ENCODE measurements around the gene PUM1.

Gene PUM1

DNA sequence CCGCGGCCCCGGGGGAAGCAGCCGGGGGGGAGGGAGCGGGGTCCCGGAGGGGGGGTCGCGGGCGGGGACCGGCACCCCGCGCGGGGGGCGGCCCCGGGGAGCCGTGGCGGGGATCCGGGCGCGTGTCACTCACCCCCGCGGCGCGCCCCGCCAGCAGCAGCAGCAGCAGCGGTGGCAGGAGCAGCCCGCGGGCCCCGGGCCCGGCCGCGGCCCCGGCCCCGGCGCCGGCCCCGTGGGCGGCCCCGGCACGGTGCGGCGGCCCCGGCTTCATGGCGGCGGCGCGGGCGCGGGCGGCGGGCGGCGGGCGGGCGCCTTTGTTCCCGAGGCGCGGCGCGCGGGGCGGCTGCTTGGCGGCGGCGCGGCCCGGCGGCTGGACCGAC, 157.2 kb downstream of the PUM1 start:
- DNase-seq (ENCODE audit: low read depth in 2 of 3, low spot score in 2 of 3) = no peak

DNA sequence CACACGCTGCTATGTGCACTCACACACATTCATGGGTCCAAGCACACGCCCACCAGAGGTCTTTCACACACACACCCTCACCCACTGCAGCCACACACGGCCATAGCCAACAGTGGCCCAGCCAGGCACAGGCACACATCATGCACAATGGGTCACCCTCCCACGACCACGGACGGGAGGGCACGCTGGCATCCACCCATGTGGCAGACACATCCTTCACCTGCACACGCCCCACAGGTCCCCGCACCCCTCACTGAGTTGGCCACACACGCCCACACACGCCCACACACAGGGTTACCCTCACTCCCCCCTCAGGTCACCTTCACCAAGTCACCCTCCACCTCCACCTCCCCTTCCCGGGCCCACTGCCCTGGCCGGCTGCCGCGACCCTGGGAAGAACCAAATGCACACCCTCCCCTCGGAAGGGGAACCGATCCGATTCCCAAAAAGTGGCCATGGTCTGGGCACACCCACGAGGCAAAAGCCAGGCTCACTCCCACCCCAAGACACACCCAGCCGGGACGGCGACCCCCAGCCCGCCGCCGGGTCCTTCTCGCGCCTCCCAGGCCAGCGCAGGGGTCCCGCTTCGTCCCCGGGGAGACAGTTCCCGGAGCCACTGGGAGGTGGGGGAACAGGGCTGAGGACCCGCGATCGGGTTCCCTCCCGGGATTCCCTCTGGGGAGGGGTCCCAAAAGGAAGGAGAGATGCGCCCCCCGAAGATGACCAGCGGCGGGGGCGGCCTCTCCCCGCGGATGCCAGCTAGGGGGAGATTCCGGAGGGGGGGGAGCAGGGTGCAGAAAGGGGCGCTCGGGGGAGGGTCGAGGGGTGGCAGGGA, 157.8 kb downstream of the PUM1 start:
- no peak for DNase-seq (ENCODE audit: low read depth in 2 of 3, low spot score in 2 of 3)

DNA sequence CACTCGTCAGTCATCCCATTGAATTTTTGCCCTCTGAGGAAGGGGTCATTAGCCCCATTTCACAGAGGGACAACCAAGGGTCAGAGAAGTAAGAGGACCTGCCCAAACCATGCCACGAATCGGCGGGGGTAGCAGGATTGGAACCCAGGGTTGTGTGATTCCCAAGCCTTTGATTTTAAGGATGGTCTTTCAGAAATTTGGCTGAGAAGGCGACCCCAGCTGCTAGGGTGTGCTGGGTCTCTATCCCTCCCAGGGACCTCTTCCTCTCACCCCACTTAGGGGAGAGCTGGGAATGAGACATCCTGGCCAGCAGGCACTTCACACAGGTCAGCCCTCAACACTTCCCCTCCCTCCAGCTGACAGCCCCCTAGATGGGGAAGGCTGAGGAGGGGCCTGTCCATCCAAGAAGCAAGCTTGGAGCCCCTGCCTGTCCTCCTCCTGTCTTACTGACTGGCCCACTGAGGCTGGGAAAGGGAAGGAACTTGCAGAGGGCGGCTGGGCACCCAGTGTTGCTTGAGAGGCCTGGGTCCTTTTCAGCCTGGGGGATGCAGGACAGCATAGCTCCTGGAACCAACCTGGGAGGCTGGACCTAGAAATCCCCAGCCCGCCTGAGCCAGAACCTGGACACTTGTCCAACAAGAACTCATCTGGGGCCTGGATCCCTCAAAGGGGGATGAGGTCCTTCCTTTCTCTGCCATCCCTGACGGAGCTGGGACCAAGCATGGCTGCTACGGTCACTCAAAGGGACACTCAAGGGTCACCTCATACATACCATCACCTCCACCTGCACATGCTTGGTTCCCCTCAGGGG, 158.7 kb downstream of the PUM1 start:
- no peak for DNase-seq (ENCODE audit: low read depth in 2 of 3, low spot score in 2 of 3)

DNA sequence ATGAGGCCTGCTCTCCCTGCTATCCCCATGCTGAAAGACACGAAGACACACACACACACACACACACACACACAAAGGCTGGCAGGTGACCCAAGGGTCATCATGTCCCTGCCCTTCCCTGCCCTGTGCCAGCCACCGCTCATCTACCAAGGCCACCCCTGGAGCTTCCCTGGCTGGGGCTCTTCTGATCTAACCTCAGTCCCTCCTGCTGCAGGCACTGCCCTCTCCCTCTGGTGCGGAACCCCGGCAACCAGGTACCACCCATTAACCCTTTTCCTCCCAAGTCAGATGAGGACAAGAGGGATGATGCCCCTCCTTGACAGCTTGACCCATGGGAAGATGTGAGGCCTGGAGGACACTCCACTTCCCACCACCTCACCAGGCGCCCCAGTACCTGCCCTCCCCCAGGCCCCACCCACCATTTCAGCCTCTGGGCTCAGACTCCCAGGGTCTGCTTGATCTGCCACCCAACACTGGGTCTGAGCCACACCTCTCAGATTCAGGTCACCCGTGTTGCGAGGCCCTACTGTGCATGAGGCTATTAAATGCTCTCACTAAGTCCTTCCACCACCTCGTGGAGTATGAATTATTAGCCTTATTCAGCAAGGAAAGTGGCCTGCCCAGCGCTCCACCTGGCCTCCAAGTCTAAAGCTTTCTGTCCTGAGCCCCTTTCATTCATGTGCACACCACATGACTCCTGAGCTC, 159.4 kb downstream of the PUM1 start:
- DNase-seq (ENCODE audit: low read depth in 2 of 3, low spot score in 2 of 3) = no peak

DNA sequence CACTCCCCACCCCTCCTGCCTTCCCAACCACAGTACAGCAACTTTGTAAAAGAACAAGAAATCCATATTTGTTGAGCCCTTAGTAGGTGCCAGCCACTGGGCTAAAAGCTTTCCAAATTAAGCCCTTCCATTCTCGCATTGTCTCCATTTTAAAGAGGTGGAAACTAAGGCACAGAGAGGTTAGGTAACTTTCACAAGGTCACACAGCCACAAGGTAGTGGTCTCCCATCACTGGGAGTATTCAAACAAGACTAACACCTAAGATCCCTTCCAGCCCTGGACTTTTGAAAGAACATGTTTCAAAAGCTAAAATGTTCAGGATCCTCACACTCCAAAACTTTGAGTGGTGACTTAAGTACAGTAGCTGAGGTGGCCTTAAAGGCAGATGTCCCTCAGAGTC, 160.1 kb downstream of the PUM1 start:
- no peak for DNase-seq (ENCODE audit: low read depth in 2 of 3, low spot score in 2 of 3)

DNA sequence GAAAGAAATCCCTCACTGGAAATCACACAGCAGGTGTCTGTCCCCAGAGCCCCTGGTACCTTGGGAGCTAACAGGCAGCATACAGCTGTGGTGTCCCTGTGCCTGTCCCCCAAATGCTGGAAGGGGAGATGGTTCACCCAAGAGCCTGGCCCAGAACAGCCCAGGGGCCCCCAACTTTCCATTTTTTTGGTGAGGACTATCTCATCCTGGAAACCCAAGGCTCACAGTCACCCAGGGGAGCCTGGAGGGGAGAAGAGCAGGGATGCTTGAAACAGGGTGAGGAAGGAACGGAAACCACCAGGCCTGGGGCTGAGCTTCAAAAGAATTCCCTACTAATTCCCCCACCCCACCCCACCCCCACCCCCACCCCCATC, 160.6 kb downstream of the PUM1 start:
- DNase-seq (ENCODE audit: low read depth in 2 of 3, low spot score in 2 of 3) = no peak

DNA sequence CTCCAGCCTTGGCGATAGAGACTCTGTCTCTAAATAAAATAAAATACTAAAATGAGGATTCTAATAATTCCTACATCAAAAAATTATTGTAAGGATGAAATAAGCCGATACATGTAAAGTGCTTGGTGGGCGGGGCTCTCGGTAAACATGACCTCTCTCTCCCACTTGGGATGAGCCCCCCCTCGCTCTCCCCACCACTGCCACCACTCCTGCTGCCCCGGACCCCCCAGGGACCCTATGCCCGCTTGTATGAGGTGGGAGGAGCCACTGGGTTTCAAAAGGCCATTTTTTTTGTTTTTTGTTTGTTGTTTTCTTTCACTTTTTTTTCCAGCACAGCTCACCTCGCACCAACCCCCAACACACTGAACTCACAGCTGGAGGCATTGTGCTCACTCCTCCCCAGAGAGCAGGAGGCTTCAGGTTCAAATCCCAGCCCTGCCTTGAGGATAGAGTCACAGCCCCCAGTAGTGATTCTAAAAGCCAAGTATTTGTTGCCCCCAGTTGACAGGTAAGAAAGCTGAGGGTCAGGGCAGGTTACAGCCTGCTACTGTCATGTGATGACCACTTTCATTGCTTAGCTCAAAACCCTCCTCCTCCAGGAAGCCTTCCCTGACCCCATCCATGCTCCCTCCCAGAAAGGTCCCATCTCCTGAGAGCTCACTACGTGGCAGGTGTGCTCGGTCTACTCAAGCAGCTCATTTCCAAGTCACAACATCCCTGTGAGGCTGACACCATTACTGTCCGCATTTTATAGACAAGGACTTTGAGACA, 161.1 kb downstream of the PUM1 start:
- no peak for DNase-seq (ENCODE audit: low read depth in 2 of 3, low spot score in 2 of 3)

DNA sequence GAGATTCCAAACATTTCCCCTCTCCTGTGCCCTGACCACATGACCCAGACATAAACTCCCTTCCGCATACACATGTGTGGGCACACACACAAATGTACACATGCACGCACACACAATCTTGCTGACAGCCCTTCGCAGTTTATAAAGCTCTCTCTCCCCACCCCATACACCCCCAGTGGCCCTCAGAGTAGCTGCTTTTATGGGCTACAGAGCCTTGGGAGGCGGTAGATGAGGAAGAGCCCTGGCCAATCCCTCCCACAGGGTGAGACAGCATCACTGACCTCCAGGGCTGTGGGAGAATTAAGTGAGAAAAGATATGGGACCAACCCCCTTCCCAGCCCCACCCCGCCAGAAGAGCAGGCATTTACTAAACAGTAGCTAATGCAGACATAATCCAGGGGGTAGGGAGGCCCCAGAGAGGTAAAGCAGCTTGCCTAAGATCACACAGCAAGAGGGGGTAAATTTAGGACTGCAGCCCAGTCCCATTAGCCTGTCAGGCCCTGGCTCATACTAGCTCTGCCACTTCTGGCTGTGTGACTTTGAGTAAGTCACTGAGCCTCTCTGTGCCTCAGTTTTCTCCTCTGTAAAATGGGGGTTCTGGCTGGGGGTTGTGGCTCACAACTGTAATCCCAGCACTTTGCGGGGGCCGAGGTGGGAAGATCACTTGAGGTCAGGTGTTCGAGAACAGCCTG, 162.0 kb downstream of the PUM1 start:
- no peak for DNase-seq (ENCODE audit: low read depth in 2 of 3, low spot score in 2 of 3)

DNA sequence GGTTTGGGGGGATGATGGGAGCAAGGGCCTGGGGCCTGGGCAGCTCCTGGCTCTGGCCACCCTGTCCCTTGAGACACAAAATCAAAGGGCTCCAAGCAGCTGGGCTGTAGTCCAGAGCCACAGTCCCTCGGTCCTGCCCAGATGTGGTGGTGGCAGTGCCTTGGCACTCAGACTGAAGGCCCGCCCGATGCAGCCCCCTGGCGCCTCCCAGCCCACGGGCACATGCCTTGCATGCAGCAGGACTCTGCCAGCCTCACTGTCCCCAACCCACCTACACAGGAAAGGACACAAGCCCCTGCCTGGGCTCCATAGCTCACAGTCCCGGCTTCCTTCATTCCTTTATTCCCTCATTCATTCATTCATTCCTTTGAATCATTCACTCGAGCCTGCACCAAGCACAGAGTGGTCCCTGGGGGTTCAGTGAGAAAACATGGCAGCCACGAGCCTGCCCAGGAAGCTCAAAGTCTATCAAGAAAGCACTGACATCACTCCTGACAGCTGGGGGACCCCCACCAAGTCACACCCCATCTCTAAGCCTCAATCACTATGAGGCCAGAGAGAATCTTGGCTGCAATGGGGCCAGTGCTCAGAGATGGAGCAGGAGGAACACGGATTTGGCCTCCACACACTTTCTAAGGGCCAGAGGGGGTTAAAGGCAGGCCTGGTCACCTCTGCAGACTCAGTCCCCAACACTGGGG, 162.8 kb downstream of the PUM1 start:
- DNase-seq (ENCODE audit: low read depth in 2 of 3, low spot score in 2 of 3) = no peak

DNA sequence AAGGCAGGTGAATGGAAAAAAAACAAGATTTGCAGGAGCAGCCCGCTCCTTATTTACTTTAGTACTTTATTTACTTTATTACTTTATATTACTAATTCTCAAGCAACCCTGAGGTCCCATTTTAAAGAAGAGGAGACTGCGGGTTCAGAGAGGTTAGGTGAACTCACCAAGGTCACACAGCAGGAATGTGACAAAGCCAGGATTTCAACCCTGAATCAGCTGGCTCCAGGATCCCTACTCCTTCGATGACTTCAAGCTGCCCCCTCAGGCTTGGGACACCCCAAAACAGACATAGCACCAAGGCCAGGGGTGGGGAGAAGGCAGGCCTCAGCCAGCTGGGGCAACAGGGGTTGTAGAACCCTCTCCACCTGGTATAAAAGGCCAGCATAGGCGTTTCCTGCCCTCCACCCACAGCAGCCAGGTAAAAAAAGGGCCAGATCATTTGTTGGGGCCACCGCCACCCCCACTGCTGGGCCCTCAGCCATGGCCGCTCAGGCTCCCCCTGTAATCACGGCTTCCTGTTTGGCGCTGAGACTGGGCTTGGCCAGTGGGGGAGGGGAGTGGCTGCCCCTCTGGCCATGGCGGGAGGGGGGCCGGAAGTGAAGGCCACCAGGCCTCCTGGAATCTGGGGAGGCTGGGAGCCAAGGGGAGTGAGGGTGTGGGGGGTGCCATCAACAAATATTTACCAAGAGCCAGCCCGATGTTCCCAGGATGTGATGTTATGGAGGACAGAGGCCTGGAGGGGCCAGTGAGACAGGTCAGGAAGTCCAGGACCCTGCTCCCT, 163.5 kb downstream of the PUM1 start:
- DNase-seq (ENCODE audit: low read depth in 2 of 3, low spot score in 2 of 3) = no peak

DNA sequence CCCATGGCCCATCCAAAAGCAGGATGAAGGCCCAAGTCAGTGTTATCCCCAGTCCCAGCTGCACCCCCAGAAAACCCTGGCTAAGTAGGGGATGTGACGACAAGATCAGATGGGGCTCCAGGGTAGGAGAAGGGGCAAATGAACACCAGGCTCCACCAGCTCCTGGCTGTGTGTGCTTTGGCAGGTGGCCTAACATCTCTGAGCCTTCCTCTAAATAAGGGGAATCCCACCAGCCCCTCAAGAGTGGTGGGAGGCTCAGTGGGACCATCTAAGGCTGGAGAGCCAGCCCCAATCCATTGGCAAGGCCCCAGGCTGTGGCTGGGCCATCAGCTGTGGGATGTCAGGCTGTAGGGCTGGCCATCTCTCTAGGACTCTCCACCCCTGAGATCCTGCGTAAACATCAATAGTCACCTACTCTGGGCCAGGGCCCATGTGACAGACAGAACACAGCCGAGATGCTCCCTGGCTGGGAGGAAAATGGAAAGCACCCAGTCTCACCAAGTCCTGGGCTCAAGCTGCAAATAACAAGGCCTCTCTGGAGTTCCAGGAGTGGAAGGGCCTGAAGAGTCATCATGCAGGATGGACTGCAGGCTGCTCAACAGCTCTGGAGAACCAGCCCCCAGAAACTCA, 164.5 kb downstream of the PUM1 start:
- DNase-seq (ENCODE audit: low read depth in 2 of 3, low spot score in 2 of 3) = no peak

DNA sequence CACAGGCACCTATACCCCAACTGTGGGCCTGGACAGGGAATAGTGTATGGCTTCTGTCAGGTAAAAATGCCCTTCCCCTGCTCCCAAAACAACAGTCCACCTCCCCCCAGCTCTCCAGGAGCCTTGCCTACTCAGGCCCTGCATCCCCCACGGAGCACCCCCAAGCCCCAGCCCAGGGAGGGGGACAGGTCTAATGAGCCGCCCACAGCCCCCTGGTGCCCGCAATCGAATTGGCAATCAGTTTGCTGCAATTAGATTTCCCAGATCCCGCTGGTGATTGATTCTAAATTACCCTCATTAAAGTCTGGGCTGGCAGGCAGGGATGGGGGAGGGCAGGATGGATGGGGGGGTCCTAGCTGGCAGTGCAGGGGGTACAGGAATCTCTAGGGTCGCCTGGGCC, 165.0 kb downstream of the PUM1 start:
- DNase-seq (ENCODE audit: low read depth in 2 of 3, low spot score in 2 of 3) = no peak

DNA sequence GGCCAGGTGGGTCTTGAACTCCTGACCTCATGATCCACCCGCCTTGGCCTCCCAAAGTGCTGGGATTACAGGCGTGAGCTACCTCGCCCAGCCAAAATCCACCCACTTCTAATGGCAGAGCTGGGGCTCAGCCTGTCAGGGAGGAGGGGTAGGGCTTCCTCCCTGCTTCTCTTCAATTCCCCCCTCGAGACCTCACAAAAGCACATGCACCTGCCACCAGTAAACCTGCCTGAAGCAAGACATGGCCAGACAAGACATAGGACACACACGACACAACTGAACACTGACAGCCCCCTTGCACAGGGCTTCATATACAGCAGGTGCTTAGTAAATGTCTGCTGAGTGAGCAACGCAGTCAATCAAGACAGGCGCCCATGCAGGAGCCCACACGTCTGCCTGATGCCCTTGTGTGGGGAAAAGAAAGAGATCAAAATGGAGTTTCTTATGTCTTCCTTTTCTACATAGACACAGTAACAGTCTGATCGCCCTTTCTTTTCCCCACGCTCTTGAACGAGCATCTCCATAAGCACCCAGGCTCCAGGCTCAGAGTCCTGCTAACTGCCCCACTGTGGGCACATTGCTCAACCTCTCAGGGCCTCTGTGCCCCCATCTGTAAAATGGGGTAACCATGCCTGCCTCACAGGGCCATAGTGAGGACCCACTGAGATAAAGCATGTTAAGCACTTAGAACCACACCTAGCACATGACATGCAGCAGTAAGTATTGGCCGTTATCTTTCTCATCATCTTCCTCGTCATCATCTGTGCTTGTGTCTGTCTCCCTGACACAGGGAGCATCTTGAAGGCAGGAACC, 165.7 kb downstream of the PUM1 start:
- no peak for DNase-seq (ENCODE audit: low read depth in 2 of 3, low spot score in 2 of 3)

DNA sequence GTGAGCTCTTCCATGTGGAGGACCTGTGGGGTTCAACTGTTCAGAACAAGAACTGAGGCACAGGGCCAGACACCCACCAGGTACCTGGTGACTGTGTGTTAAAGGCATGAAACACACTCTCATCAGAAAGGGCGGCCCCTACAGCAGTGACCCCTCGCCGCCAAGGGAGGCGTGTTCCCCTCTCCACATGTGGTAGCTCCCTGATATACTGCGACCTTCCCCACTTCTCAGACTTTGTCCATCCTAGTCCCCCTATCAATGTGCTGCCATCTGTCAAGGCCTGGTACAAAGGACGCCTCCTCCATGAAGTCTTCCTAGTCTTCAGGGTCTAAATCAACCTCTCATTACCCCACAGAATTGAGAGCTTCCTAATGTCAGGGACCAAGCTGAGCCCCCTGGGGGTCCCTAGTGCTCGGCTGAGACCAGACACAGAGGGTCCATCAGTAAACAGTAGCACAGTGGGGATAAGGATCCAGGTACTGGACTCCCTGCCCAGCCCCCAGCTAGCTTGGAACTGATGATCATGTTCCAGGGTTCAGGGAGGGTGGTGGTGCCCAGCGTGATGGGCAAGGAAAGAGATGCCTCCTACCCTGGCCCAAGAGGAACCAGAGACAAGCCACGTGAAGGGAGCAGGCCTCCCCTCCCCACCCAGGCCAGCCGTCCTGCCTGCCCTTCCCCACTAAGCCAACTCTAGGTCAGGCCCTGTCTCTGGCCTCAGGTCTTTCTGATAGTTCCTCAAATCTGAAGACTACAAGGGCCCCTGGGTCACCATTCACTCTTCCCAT, 167.3 kb downstream of the PUM1 start:
- DNase-seq (ENCODE audit: low read depth in 2 of 3, low spot score in 2 of 3) = no peak

DNA sequence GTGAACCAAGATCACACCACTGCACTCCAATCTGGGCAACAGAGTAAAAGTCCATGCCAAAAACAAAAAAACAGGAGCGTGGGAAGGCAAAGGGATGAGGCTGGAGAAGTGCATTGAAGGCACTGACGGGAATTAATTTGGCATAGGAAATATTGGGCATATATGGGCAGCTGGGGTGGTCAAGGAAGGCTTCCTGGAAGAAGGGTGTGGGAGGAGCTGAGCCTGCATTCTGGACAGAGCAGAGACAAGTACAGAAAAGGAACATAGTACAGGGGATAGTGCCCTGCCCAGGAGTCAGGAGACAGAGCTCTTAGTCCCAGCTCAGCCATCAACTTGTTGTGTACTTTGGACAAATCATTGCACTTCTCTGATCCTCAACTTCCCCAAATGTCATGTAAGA, 168.6 kb downstream of the PUM1 start:
- DNase-seq (ENCODE audit: low read depth in 2 of 3, low spot score in 2 of 3) = no peak

DNA sequence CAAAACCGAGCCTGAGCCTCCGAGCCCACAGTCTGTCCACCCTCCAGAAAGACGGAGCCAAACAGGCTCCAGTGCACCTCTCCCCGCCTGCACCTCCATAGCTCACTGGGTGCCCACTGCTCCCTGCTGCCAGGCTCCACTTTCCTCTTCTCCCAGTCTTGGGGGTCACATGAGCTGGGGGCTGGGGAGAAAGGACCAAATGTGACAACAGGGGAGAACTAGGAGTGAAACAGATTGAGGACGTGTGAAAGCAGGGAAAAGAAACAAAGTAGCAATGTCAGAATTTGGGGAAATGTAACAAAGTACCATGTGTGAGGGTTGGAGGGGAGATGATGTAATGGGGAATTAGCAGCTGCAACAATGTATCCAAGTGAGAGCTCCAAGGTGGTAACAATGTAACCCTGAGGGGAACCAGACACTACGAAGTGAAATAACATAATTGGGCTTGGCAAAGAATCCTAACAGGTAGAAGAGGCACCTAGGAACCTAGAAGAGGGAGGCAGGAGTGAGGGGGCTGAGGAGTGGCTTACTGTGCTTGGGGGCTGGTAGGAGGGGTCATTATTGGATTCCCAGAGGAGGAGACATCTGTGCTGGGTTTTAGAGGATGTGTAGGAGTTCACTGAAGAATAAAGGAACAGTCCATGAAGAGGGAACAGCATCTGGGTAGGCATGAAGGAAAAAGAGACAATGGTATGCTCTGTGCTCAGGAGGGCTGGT, 169.4 kb downstream of the PUM1 start:
- DNase-seq (ENCODE audit: low read depth in 2 of 3, low spot score in 2 of 3) = no peak
